ENCODE data around the gene LTBP1.

DNA sequence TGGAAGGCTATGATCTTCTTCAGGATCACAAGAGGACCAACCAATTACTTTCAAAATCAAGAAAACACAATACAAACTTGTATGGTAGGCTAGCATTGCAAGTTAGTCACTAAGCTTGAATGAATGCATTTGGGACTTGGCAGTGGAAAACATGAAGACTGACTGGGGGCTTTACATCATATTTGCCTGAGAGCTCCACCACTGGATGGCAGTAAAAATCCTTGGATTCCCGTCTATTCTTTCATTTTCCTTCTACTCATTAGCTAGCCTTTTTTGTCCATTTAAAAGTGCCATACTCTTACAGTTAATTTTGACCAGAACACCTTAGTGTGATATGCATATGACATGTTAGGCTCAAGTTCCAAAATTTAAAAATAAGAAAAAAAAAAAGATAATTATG is 466.2 kb downstream of the LTBP1 start:
- TF ChIP-seq EZH2 (IDR thresholded peaks at IDR 0.05; ENCODE audit: insufficient read depth, poor library complexity, severe bottlenecking) (no peak), EZH2phosphoT487 (IDR thresholded peaks at IDR 0.05; ENCODE audit: insufficient read depth, low read depth) (no peak)
